H9 (cell line): ENCODE data around the gene STIMATE. TPM values are rescaled to one million over a fixed set of nuclear protein-coding genes. Genes with fewer than 3 reads are reported as not detected.

Experiments
- DNase-seq: peaks from one replicate; pipeline ENCODE4 v3.0.0-alpha.2; 2017
- H2AFZ ChIP-seq: one replicate; pipeline ENCODE4 v1.6.1; 2013; ENCODE audit warnings: mild to moderate bottlenecking, low read length, control low read depth, moderate library complexity
- H2AK5ac ChIP-seq: 2 replicates; pipeline ENCODE4 v1.6.1; 2013; ENCODE audit warnings: low read length, control low read depth, mixed read lengths; ENCODE audit not compliant: insufficient read length
- H2BK120ac ChIP-seq: one replicate; pipeline ENCODE4 v1.6.1; 2013; ENCODE audit warnings: low read depth, mild to moderate bottlenecking, low read length, control low read depth, inconsistent platforms; ENCODE audit not compliant: poor library complexity, severe bottlenecking
- H2BK12ac ChIP-seq: 2 replicates; pipeline ENCODE4 v1.6.1; 2013; ENCODE audit warnings: low read length, control low read depth, mixed read lengths, low read depth; ENCODE audit not compliant: insufficient read length
- H2BK15ac ChIP-seq: 2 replicates; pipeline ENCODE4 v1.6.1; 2013; ENCODE audit warnings: low read depth, low read length, control low read depth
- H2BK20ac ChIP-seq: one replicate; pipeline ENCODE4 v1.6.1; 2013; ENCODE audit warnings: low read depth, mild to moderate bottlenecking, low read length, control low read depth, inconsistent platforms; ENCODE audit not compliant: poor library complexity, severe bottlenecking
- H2BK5ac ChIP-seq: 2 replicates; pipeline ENCODE4 v1.6.1; 2013; ENCODE audit warnings: low read length, control low read depth, mixed read lengths; ENCODE audit not compliant: insufficient read length
- H3K14ac ChIP-seq: 2 replicates; pipeline ENCODE4 v1.6.1; 2013; ENCODE audit warnings: low read length, control low read depth; ENCODE audit not compliant: insufficient read depth
- H3K18ac ChIP-seq: 2 replicates; pipeline ENCODE4 v1.6.1; 2013; ENCODE audit warnings: low read depth, mild to moderate bottlenecking, mixed read lengths, low read length, control low read depth; ENCODE audit not compliant: insufficient read length
- H3K23ac ChIP-seq: 2 replicates; pipeline ENCODE4 v1.6.1; 2013; ENCODE audit warnings: low read length, control low read depth, mixed read lengths, low read depth; ENCODE audit not compliant: insufficient read length
- H3K23me2 ChIP-seq: 2 replicates; pipeline ENCODE4 v1.6.1; 2013; ENCODE audit warnings: low read depth, mild to moderate bottlenecking, mixed read lengths, low read length, control low read depth; ENCODE audit not compliant: insufficient read length, poor library complexity, severe bottlenecking
- H3K27ac ChIP-seq: 2 replicates; pipeline ENCODE4 v1.5.1; 2013; ENCODE audit warnings: low read length, control low read depth, mixed read lengths, low read depth; ENCODE audit not compliant: insufficient read length
- H3K27me3 ChIP-seq: 2 replicates; pipeline ENCODE4 v1.6.1; 2013; ENCODE audit warnings: low read length, control low read depth, inconsistent platforms; ENCODE audit not compliant: insufficient read depth
- H3K4ac ChIP-seq: 2 replicates; pipeline ENCODE4 v1.6.1; 2013; ENCODE audit warnings: low read depth, mild to moderate bottlenecking, control low read depth, inconsistent platforms, low read length, moderate library complexity
- H3K4me1 ChIP-seq: 2 replicates; pipeline ENCODE4 v1.6.1; 2013; ENCODE audit warnings: low read length, control low read depth, inconsistent platforms; ENCODE audit not compliant: insufficient read depth
- H3K4me2 ChIP-seq: 2 replicates; pipeline ENCODE4 v1.6.1; 2013; ENCODE audit warnings: low read length, control low read depth, mixed read lengths; ENCODE audit not compliant: insufficient read length, insufficient read depth
- H3K56ac ChIP-seq: 2 replicates; pipeline ENCODE4 v1.6.1; 2013; ENCODE audit warnings: low read depth, mild to moderate bottlenecking, mixed read lengths, low read length, control low read depth; ENCODE audit not compliant: insufficient read length
- H3K79me1 ChIP-seq: 2 replicates; pipeline ENCODE4 v1.6.1; 2013; ENCODE audit warnings: low read depth, mild to moderate bottlenecking, moderate library complexity, low read length, control low read depth, inconsistent platforms; ENCODE audit not compliant: insufficient read depth, poor library complexity, severe bottlenecking
- H3K79me2 ChIP-seq: 2 replicates; pipeline ENCODE4 v1.6.1; 2013; ENCODE audit warnings: low read length, control low read depth, inconsistent platforms; ENCODE audit not compliant: insufficient read depth
- H3K9ac ChIP-seq: 2 replicates; pipeline ENCODE4 v1.6.1; 2013; ENCODE audit warnings: low read length, control low read depth, mixed read lengths; ENCODE audit not compliant: insufficient read length; ENCODE audit errors: extremely low read depth
- H3K9me3 ChIP-seq: one replicate; pipeline ENCODE4 v1.6.1; 2013; ENCODE audit warnings: low read depth, low read length, inconsistent platforms; ENCODE audit not compliant: control insufficient read depth
- H3T11ph ChIP-seq: one replicate; pipeline ENCODE4 v1.6.1; 2013; ENCODE audit warnings: mild to moderate bottlenecking, low read length, control low read depth, inconsistent platforms
- H4K20me1 ChIP-seq: one replicate; pipeline ENCODE4 v1.6.1; 2013; ENCODE audit not compliant: control insufficient read depth, insufficient read length, insufficient read depth
- H4K5ac ChIP-seq: 2 replicates; pipeline ENCODE4 v1.6.1; 2013; ENCODE audit warnings: low read depth, mild to moderate bottlenecking, mixed read lengths, low read length, control low read depth; ENCODE audit not compliant: insufficient read length
- H4K8ac ChIP-seq: replicated peaks from 2 replicates; pipeline ENCODE4 v1.6.1; 2013; ENCODE audit warnings: low read length, control low read depth, mixed read lengths, low read depth; ENCODE audit not compliant: insufficient read length
- H4K91ac ChIP-seq: 2 replicates; pipeline ENCODE4 v1.6.1; 2013; ENCODE audit warnings: low read depth, mild to moderate bottlenecking, moderate library complexity, mixed read lengths, low read length, control low read depth; ENCODE audit not compliant: insufficient read length
- H3K27ac Mint-ChIP-seq, 3 experiments: 2 replicates in 2 of 3; 3 replicates in 1 of 3; pipeline ENCODE4 v1.8.0; 2020 to 2021; ENCODE audit warnings: mixed read lengths in 3 of 3, mild to moderate bottlenecking in 1 of 3, moderate library complexity in 1 of 3
- H3K27me3 Mint-ChIP-seq: 2 replicates; pipeline ENCODE4 v1.8.0; 2021; ENCODE audit warnings: low read depth, mild to moderate bottlenecking, moderate library complexity, mixed read lengths
- H3K36me3 Mint-ChIP-seq, 3 experiments: 2 replicates in 2 of 3; 3 replicates in 1 of 3; pipeline ENCODE4 v1.8.0; 2020 to 2021; ENCODE audit warnings: low read depth in 3 of 3, mixed read lengths in 3 of 3; ENCODE audit not compliant: insufficient read depth in 1 of 3
- H3K4me1 Mint-ChIP-seq, 2 experiments: 2 replicates each; pipeline ENCODE4 v1.8.0; 2020; ENCODE audit warnings: mixed read lengths in 2 of 2
- H3K4me3 Mint-ChIP-seq, 2 experiments: 2 replicates in 1 of 2; 3 replicates in 1 of 2; pipeline ENCODE4 v1.8.0; 2020 to 2021; ENCODE audit warnings: mild to moderate bottlenecking in 2 of 2, mixed read lengths in 2 of 2, moderate library complexity in 1 of 2
- H3K9me3 Mint-ChIP-seq, 2 experiments: 2 replicates in 1 of 2; 3 replicates in 1 of 2; pipeline ENCODE4 v1.8.0; 2020; ENCODE audit warnings: mild to moderate bottlenecking in 2 of 2, mixed read lengths in 2 of 2, moderate library complexity in 1 of 2
- WGBS: extraction: QIAGEN DNeasy Blood & Tissue Kit; methylation state at CpG from one replicate; pipeline ENCODE4 v1.1.7; 2013; ENCODE audit warnings: missing lambda C conversion rate, low lambda C conversion rate, mixed read lengths; ENCODE audit not compliant: insufficient read length; ENCODE audit errors: extremely low coverage; 5-methylcytosine and 5-hydroxymethylcytosine counted together
- total RNA-seq: library from RNA; stranded (reverse); gene quantifications from 2 replicates; pipeline ENCODE4 v1.2.1, GENCODE V29; 2021
- TF ChIP-seq, protein P1 (sequence below): fragments of 200-600 bp; sonication (generic); conservative IDR thresholded peaks from 3 replicates; pipeline ENCODE4 v1.8.0; 2021; ENCODE audit warnings: antibody characterized with exemption, mild to moderate bottlenecking

STIMATE gene
- total RNA-seq, 1 experiment from 2014 or later = 25.6 TPM

DNA sequence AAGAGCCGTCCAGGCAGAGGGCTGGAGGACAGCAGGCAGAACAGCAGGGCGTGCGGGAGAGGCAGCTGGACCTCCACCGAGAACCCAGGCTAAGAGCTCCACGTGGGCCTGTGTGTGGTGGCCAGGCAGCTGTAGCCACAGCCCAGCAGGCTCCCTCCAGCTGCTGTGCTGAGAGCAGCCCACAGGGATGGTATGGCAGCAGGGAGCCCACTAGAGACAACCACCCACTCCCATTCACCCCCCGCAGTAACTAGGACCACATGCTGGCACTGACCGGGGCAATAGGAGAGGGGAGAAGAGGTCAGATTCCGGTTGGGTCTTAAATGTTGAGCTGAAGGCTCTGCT, 37.0 kb downstream of the STIMATE start:
- WGBS = no CpG with 5 or more reads among the region's 8 CpGs
- Histone ChIP-seq H3K27ac (no peak overlapping the region), H3K23ac (no peak overlapping the region), H3K27me3 (no peaks in the 10 kb centered on the region), H2BK5ac (no peak overlapping the region), H4K91ac (no peak overlapping the region), H4K20me1 (no peaks in the 10 kb centered on the region), H2AK5ac (no peak overlapping the region), H2BK12ac (no peak overlapping the region), H3T11ph (no peak overlapping the region), H3K4me2 (no peak overlapping the region), H3K9ac (no peak overlapping the region), H2BK15ac (no peak overlapping the region), H3K4ac (no peak overlapping the region), H2AFZ (no peak overlapping the region), H3K79me2 (no peaks in the 10 kb centered on the region), H3K18ac (no peak overlapping the region), H3K56ac (no peak overlapping the region), H2BK120ac (no peak overlapping the region), H2BK20ac (no peak overlapping the region), H3K14ac (no peak overlapping the region), H4K8ac (no peak overlapping the region), H3K23me2 (no peaks in the 10 kb centered on the region), H3K9me3 (no peaks in the 10 kb centered on the region), H3K4me1 (no peaks in the 10 kb centered on the region), H3K79me1 (no peaks in the 10 kb centered on the region), H4K5ac (no peak overlapping the region)
- DNase-seq = no peak
- Mint-ChIP-seq H3K27me3 (no peaks in the 10 kb centered on the region), H3K9me3 (peaks cover 10 to 11% of the 10 kb centered on the region in 2 experiments; a peak in 3 of 5 replicates), H3K36me3 (peaks cover 12 to 15% (median 13%) of the 10 kb centered on the region in 3 experiments), H3K27ac (peak overlapping the region; percentile 15 to 56 (median 30); a peak in 2 of 7 replicates), H3K4me1 (no peaks in the 10 kb centered on the region), H3K4me3 (no peak overlapping the region)
- TF ChIP-seq, protein P1, sequence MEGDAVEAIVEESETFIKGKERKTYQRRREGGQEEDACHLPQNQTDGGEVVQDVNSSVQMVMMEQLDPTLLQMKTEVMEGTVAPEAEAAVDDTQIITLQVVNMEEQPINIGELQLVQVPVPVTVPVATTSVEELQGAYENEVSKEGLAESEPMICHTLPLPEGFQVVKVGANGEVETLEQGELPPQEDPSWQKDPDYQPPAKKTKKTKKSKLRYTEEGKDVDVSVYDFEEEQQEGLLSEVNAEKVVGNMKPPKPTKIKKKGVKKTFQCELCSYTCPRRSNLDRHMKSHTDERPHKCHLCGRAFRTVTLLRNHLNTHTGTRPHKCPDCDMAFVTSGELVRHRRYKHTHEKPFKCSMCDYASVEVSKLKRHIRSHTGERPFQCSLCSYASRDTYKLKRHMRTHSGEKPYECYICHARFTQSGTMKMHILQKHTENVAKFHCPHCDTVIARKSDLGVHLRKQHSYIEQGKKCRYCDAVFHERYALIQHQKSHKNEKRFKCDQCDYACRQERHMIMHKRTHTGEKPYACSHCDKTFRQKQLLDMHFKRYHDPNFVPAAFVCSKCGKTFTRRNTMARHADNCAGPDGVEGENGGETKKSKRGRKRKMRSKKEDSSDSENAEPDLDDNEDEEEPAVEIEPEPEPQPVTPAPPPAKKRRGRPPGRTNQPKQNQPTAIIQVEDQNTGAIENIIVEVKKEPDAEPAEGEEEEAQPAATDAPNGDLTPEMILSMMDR = no peak
